ENCODE measurements around the gene LNX1. TPM values are rescaled to one million over a fixed set of nuclear protein-coding genes. Genes with fewer than 3 reads are reported as not detected.
A peak's percentile ranks its signal among the peaks of the same experiment; 100 is the strongest.

Gene LNX1
- total RNA-seq, 1 experiment from 2014 or later: 9.3 TPM

DNA sequence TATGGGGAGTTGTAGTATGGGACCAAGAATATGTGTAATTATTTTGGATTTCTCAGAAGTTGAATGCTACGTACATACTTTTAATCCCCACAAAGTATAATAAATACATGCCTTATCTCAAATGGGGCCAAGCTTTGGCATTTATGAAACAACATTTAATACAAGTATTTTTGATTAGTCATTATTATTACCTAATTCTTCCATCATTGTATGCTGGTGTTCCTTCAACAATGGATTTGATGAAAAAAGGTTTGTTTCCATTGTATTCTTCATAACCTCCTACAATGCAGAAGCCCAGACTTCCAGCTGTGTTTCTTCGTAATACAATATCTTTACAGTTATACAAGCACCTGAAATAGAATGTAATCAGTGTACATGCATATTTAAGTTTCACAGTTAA, 130.0 kb downstream of the LNX1 start:
- no TSS peak for BruUV-seq (replicated peaks)
- no peaks in the 10 kb centered on the region; the same call in 1 of the 2 replicates for H3K36me3 ChIP-seq (ENCODE audit: control insufficient read depth, insufficient read depth, low read length)
- intact Hi-C loops (cut with micrococcal nuclease; ENCODE audit: unreplicated experiment): no loop called here

DNA sequence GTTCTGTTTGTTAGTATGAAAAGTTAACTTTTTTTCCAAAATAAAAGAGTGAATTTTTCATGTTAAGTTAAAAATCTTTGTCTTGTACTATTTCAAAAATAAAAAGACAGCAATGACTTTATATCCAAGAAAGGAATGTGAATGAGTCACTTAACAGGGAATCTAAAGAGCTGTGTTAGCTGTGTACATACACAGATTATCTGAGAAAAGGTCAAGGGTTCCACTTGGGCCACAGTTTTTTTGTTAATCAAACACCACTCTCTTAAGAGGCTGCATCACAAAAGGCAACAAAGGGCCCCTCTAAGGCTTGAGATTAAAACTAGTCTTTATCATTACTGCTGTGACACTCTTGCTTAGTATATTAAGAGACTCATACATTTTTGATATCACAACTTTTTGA, 131.7 kb downstream of the LNX1 start:
- peak; percentile 59 to 60 for DNase-seq

More for the DNA sequence above, 130.0 kb downstream of the LNX1 start:
- Histone ChIP-seq H3K4me1 (peaks cover 36% of the 10 kb centered on the region), H3K4me3 (ENCODE audit: low read depth, low read length) (no peak overlapping the region), H3K9me3 (no peaks in the 10 kb centered on the region), H3K27me3 (replicated peaks; ENCODE audit: control insufficient read depth, insufficient read depth, low read length) (no peaks in the 10 kb centered on the region)
- ChIA-PET POLR2A (no interaction called here), CTCF (no interaction called here)
- Mint-ChIP-seq H3K27ac (ENCODE audit: unreplicated experiment) (no peak overlapping the region), H3K4me3 (ENCODE audit: unreplicated experiment) (no peak overlapping the region), H3K27me3 (ENCODE audit: insufficient read depth, unreplicated experiment) (no peaks in the 10 kb centered on the region), H3K9me3 (ENCODE audit: unreplicated experiment) (no peaks in the 10 kb centered on the region), H3K36me3 (ENCODE audit: insufficient read depth, unreplicated experiment) (peaks cover 19% of the 10 kb centered on the region), H3K4me1 (ENCODE audit: low read depth, unreplicated experiment) (peaks cover 20% of the 10 kb centered on the region)
- TF ChIP-seq, protein P1, sequence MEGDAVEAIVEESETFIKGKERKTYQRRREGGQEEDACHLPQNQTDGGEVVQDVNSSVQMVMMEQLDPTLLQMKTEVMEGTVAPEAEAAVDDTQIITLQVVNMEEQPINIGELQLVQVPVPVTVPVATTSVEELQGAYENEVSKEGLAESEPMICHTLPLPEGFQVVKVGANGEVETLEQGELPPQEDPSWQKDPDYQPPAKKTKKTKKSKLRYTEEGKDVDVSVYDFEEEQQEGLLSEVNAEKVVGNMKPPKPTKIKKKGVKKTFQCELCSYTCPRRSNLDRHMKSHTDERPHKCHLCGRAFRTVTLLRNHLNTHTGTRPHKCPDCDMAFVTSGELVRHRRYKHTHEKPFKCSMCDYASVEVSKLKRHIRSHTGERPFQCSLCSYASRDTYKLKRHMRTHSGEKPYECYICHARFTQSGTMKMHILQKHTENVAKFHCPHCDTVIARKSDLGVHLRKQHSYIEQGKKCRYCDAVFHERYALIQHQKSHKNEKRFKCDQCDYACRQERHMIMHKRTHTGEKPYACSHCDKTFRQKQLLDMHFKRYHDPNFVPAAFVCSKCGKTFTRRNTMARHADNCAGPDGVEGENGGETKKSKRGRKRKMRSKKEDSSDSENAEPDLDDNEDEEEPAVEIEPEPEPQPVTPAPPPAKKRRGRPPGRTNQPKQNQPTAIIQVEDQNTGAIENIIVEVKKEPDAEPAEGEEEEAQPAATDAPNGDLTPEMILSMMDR (IDR thresholded peaks at IDR 0.05; ENCODE audit: insufficient read depth in 1 of 2, low read depth in 1 of 2, low read length in 1 of 2, severe bottlenecking in 1 of 2, unreplicated experiment in 1 of 2): no peak
- DNase-seq: no peak

DNA sequence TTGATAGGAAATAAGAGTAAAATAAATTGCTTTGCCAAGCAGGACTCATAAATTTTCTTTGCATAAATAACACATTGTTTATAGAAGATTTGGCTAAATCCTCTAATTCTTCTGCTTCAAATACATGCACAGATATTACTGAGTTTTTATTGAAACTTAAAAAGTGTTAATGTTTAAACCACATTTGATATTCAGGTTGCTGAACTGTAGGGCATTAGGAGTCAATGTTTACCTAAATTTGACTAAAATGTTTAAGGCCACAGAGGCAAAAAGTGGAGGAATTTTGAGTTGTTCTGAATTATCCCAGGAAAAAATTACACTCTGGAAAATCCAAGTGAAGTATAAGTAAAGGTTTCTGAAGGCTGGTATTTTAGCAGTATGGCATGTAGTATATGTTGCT, 135.1 kb downstream of the LNX1 start:
- Histone ChIP-seq H3K4me1 (peaks cover 45% of the 10 kb centered on the region), H3K9me3 (no peaks in the 10 kb centered on the region), H3K27me3 (replicated peaks; ENCODE audit: control insufficient read depth, insufficient read depth, low read length) (no peaks in the 10 kb centered on the region), H3K4me3 (ENCODE audit: low read depth, low read length) (no peak overlapping the region), H3K36me3 (ENCODE audit: control insufficient read depth, insufficient read depth, low read length) (peaks cover 1% of the 10 kb centered on the region; the same call in 1 of the 2 replicates)
- Mint-ChIP-seq H3K9me3 (ENCODE audit: unreplicated experiment) (no peaks in the 10 kb centered on the region), H3K4me1 (ENCODE audit: low read depth, unreplicated experiment) (peaks cover 14% of the 10 kb centered on the region), H3K4me3 (ENCODE audit: unreplicated experiment) (no peak overlapping the region), H3K27ac (ENCODE audit: unreplicated experiment) (no peak overlapping the region), H3K36me3 (ENCODE audit: insufficient read depth, unreplicated experiment) (peaks cover 44% of the 10 kb centered on the region), H3K27me3 (ENCODE audit: insufficient read depth, unreplicated experiment) (no peaks in the 10 kb centered on the region)
- no TSS peak for BruUV-seq (replicated peaks)
- TF ChIP-seq, protein P1 (IDR thresholded peaks at IDR 0.05; ENCODE audit: insufficient read depth in 1 of 2, low read depth in 1 of 2, low read length in 1 of 2, severe bottlenecking in 1 of 2, unreplicated experiment in 1 of 2): no peak
- POLR2A ChIA-PET: no interaction called here
- CTCF ChIA-PET: no interaction called here
- DNase-seq: no peak
- intact Hi-C loops (cut with micrococcal nuclease; ENCODE audit: unreplicated experiment): loop anchor here (5.0 to 10.0 kb wide), 2 partner anchors 269 to 441 kb away; no protein-coding TSS in a partner anchor

More for the DNA sequence above, 131.7 kb downstream of the LNX1 start:
- CTCF ChIA-PET: no interaction called here
- intact Hi-C loops (cut with micrococcal nuclease; ENCODE audit: unreplicated experiment): loop anchor here (2.0 to 10.0 kb wide), 4 partner anchors 17 to 445 kb away; partner anchors contain the start of gene LNX1
- no peaks in the 10 kb centered on the region for H3K9me3 ChIP-seq
- no peaks in the 10 kb centered on the region; the same call in 1 of the 2 replicates for H3K36me3 ChIP-seq (ENCODE audit: control insufficient read depth, insufficient read depth, low read length)
- Mint-ChIP-seq H3K4me3 (ENCODE audit: unreplicated experiment) (peak overlapping the region; percentile 34), H3K36me3 (ENCODE audit: insufficient read depth, unreplicated experiment) (peaks cover 31% of the 10 kb centered on the region), H3K4me1 (ENCODE audit: low read depth, unreplicated experiment) (peaks cover 20% of the 10 kb centered on the region), H3K27ac (ENCODE audit: unreplicated experiment) (peak overlapping the region; percentile 75), H3K9me3 (ENCODE audit: unreplicated experiment) (no peaks in the 10 kb centered on the region), H3K27me3 (ENCODE audit: insufficient read depth, unreplicated experiment) (no peaks in the 10 kb centered on the region)
- BruUV-seq (replicated peaks): no TSS peak
- H3K4me1 ChIP-seq: peaks cover 50% of the 10 kb centered on the region
- TF ChIP-seq, protein P1 (IDR thresholded peaks at IDR 0.05; ENCODE audit: insufficient read depth in 1 of 2, low read depth in 1 of 2, low read length in 1 of 2, severe bottlenecking in 1 of 2, unreplicated experiment in 1 of 2): no peak
- POLR2A ChIA-PET: no interaction called here
- H3K4me3 ChIP-seq (ENCODE audit: low read depth, low read length): no peak overlapping the region
- no peaks in the 10 kb centered on the region for H3K27me3 ChIP-seq (replicated peaks; ENCODE audit: control insufficient read depth, insufficient read depth, low read length)
